ENCODE data around the gene CD1B.
"Not testable (repeated sequence)": the region's sequence is repeated elsewhere in the genome, so short reads cannot be mapped to it uniquely, and the experiment has no call there.

The CD1B gene

DNA sequence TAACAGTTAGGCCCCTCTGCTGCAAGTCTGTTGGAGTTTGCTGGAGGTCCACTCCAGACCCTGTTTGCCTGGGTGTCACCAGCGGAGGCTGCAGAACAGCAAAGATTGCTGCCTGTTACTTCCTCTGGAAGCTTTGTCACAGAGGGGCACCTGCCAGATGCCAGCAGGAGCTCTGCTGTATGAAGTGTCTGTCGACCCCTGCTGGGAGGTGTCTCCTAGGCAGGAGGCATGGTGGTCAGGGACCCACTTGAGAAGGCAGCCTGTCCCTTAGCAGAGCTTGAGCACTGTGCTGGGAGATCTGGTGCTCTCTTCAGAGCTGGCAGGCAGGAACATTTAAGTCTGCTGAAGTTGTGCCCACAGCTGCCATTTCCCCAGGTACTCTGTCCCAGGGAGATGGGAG is 48.9 kb downstream of the CD1B start:
- H3K4me1 ChIP-seq (ENCODE audit: control insufficient read depth, insufficient read depth, low read length); H3K4me2 ChIP-seq (ENCODE audit: low read length); H3K9ac ChIP-seq (ENCODE audit: low read depth, low read length); H3K9me3 ChIP-seq (replicated peaks; ENCODE audit: low read length); H3K4me3 ChIP-seq (ENCODE audit: low read length); H3K36me3 ChIP-seq (ENCODE audit: insufficient read depth, low read length); H3K27me3 ChIP-seq (ENCODE audit: control insufficient read depth, insufficient read depth, low read length): not testable (repeated sequence)
